GM10266 (cell line): ENCODE data around the gene PLCB3.
A peak's percentile ranks its signal among the peaks of the same experiment; 100 is the strongest.

Experiments used
- DNase-seq: peaks from one replicate; pipeline ENCODE4 v3.0.0; 2012; ENCODE audit errors: extremely low spot score
- TF ChIP-seq, protein P1 (sequence below): IDR thresholded peaks from 2 replicates; pipeline ENCODE4 v1.5.1; 2012; ENCODE audit warnings: mild to moderate bottlenecking, low read depth; ENCODE audit not compliant: control insufficient read depth, insufficient read depth; ENCODE audit errors: missing control alignments

PLCB3 gene

DNA sequence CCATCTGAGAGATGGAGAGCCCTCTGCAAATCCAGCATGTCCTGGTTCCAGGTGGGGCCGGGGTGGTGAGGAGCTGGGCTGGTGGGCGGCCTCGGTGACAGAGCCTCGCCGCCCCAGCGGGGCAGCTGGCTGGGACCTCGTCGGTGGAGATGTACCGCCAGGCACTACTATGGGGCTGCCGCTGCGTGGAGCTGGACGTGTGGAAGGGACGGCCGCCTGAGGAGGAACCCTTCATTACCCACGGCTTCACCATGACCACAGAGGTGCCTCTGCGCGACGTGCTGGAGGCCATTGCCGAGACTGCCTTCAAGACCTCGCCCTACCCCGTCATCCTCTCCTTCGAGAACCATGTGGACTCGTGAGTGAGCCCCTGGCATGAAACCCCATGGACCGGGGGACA, 7.0 kb downstream of the PLCB3 start:
- TF ChIP-seq, protein P1, sequence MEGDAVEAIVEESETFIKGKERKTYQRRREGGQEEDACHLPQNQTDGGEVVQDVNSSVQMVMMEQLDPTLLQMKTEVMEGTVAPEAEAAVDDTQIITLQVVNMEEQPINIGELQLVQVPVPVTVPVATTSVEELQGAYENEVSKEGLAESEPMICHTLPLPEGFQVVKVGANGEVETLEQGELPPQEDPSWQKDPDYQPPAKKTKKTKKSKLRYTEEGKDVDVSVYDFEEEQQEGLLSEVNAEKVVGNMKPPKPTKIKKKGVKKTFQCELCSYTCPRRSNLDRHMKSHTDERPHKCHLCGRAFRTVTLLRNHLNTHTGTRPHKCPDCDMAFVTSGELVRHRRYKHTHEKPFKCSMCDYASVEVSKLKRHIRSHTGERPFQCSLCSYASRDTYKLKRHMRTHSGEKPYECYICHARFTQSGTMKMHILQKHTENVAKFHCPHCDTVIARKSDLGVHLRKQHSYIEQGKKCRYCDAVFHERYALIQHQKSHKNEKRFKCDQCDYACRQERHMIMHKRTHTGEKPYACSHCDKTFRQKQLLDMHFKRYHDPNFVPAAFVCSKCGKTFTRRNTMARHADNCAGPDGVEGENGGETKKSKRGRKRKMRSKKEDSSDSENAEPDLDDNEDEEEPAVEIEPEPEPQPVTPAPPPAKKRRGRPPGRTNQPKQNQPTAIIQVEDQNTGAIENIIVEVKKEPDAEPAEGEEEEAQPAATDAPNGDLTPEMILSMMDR = no peak
- DNase-seq = no peak

DNA sequence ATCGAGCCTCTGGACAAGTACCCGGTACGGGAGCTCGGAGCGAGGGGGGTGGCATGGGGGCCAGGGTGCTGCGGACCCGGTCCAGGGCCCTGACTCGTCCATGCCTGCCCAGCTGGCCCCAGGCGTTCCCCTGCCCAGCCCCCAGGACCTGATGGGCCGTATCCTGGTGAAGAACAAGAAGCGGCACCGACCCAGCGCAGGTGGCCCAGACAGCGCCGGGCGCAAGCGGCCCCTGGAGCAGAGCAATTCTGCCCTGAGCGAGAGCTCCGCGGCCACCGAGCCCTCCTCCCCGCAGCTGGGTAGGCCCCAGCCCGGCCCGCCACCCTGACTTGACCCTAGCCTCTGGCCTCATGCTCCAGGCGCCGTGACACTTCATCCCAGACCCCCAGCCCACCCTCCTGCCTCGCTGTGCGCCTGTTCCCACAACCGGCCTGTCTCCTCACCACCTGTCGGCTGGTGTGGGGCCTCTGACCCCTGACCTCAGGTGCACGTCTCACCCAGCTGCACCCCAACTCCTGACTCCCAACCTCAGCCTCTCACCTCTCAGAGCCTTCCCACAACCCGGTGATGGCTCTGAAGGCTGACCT, 7.7 kb downstream of the PLCB3 start:
- no peak for DNase-seq
- TF ChIP-seq, protein P1 = no peak

DNA sequence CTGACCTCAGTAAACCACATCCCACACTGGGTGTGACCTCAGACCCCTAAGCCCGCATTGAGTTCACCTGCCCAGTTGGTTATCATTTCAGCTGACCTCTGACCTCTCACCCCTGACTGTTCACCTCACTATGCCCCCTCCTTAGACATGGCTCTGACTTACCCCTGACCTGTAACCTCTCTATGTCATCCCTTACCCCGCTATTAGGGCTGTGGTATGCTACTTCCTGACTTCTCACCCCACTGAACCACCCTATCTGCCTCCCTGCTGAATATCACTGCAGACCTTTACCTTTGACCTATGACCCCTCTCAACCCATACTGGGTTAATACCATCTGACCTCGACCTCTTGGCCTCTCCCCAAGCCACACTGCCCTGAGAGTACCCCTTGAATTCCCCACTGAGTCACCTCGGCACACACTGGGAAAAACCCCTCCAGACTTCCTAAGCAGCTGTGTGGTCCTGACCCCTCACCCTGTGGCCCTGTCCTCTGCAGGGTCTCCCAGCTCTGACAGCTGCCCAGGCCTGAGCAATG, 8.3 kb downstream of the PLCB3 start:
- TF ChIP-seq, protein P1 = no peak
- DNase-seq = peak; percentile 64

DNA sequence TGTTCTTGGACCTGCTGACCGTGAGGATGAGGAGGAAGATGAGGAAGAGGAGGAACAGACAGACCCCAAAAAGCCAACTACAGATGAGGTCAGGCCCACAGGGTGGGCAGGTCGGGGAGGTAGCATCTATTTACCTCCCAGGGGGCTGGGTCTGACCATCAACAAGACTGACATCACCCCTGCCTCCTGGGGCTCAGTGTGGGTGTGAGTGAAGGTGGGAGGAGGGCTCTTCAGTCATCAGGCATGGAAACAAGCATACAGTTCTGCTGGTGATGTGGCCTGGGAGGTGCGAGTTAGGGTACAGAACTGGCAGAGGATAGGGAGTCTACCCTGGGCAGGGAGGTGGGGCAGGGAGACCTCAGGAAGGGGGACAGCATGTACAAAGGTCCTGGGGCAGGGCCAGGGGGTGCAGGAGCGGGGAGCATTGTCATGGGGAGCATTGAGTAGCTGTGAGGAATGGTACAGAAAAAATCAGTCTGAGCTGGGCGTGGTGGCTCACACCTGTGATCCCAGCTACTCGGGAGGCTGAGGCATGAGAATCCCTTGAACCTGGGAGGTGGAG, 8.9 kb downstream of the PLCB3 start:
- peak; percentile 70 for DNase-seq
- TF ChIP-seq, protein P1 = no peak

DNA sequence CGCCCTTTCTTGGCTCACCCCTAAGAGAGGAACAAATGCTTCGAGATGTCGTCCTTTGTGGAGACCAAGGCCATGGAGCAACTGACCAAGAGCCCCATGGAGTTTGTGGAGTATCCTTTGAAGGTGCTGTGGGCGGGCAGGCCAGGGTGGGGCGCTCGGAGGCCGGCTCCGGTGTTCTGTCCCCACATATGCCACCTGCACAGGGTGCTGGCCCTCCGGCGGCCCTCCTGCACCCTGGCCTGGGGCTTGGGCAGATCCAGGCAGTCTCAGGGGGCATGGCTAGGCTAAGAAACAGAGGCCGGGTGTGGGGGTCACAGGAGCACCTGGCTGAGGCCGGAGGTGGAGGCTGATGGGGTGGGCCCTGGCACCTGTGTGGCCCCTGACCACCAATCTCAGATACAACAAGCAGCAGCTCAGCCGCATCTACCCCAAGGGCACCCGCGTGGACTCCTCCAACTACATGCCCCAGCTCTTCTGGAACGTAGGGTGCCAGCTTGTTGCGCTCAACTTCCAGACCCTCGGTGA, 10.3 kb downstream of the PLCB3 start:
- TF ChIP-seq, protein P1 = no peak
- DNase-seq = no peak

DNA sequence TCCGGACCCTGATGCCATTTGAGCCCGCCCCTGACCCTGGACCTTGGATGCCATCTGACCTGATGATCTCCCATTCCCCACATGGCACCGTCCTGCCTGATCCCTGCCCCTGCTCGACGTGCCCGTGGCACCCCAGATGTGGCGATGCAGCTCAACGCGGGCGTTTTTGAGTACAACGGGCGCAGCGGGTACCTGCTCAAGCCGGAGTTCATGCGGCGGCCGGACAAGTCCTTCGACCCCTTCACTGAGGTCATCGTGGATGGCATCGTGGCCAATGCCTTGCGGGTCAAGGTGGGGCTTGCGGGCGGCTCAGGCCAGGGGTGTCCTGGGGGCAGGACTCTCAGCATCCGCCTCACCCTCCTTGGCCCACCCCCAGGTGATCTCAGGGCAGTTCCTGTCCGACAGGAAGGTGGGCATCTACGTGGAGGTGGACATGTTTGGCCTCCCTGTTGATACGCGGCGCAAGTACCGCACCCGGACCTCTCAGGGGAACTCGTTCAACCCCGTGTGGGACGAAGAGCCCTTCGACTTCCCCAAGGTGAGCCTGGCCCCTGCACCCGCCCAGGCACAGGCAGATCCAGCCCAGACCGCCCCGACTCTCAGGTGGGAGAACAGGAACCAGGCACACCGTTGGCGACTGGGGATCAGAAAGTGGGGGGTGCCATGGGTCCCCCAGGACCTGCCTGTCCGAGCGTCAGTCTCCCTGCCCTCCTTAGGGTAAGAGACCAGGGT, 11.1 kb downstream of the PLCB3 start:
- TF ChIP-seq, protein P1 = no peak
- no peak for DNase-seq
